CD14-positive monocyte (primary cell): ENCODE data around the gene TMEM258. TPM values are rescaled to one million over a fixed set of nuclear protein-coding genes. Genes with fewer than 3 reads are reported as not detected.
A peak's percentile ranks its signal among the peaks of the same experiment; 100 is the strongest.

Experiments
- DNase-seq, 3 donors: peaks; one replicate each; pipeline ENCODE4 v3.0.0-alpha.2; 2011 to 2022
- H2AFZ ChIP-seq: 2 replicates; pipeline ENCODE4 v1.6.0; 2012; ENCODE audit warnings: mild to moderate bottlenecking, low read depth, low read length, inconsistent platforms; ENCODE audit not compliant: insufficient read depth, poor library complexity, severe bottlenecking
- H3K27ac ChIP-seq, 2 donors: 1 replicate in 1 of 2; 2 replicates in 1 of 2; pipeline ENCODE4 v1.5.1; 2012 to 2013; ENCODE audit warnings: low read length in 2 of 2, control low read depth in 1 of 2, inconsistent platforms in 1 of 2, low read depth in 1 of 2, mild to moderate bottlenecking in 1 of 2
- H3K27me3 ChIP-seq, 2 donors: one replicate each; pipeline versions ENCODE4 v1.6.0 to v1.6.1; 2011 to 2013; ENCODE audit warnings: low read length in 2 of 2; ENCODE audit not compliant: control insufficient read depth in 2 of 2, insufficient read depth in 2 of 2
- H3K36me3 ChIP-seq, 2 donors: replicated peaks in 1 of 2; 1 replicate in 1 of 2; 2 replicates in 1 of 2; pipeline versions ENCODE4 v1.5.1 to v1.6.1; 2012 to 2013; ENCODE audit warnings: low read length in 2 of 2, control low read depth in 1 of 2, inconsistent platforms in 1 of 2, mild to moderate bottlenecking in 1 of 2; ENCODE audit not compliant: insufficient read depth in 2 of 2, control insufficient read depth in 1 of 2
- H3K4me1 ChIP-seq, 2 donors: 1 replicate in 1 of 2; 2 replicates in 1 of 2; pipeline versions ENCODE4 v1.5.1 to v1.6.1; 2012 to 2013; ENCODE audit warnings: low read length in 2 of 2, control low read depth in 1 of 2, inconsistent platforms in 1 of 2, mild to moderate bottlenecking in 1 of 2, moderate library complexity in 1 of 2; ENCODE audit not compliant: insufficient read depth in 2 of 2, control insufficient read depth in 1 of 2
- H3K4me2 ChIP-seq: replicated peaks from 2 replicates; pipeline ENCODE3; 2012; ENCODE audit warnings: low read length, moderate library complexity, mild to moderate bottlenecking; ENCODE audit not compliant: poor library complexity, severe bottlenecking; ENCODE audit errors: extremely low read depth
- H3K4me3 ChIP-seq, 3 experiments: fragments of 200-600 bp in 1 of 3; sonication (generic) in 1 of 3; replicated peaks in 1 of 3; 1 replicate in 2 of 3; 2 replicates in 1 of 3; pipeline ENCODE4 v1.5.1; 2011 to 2013; ENCODE audit warnings: low read length in 3 of 3, mild to moderate bottlenecking in 3 of 3, control low read depth in 2 of 3, low read depth in 2 of 3, inconsistent platforms in 1 of 3, moderate library complexity in 1 of 3
- H3K79me2 ChIP-seq: 2 replicates; pipeline ENCODE4 v1.6.0; 2012; ENCODE audit warnings: mild to moderate bottlenecking, control low read depth, inconsistent platforms, low read length, moderate library complexity; ENCODE audit not compliant: insufficient read depth
- H3K9ac ChIP-seq: 2 replicates; pipeline ENCODE4 v1.6.0; 2017; ENCODE audit warnings: low read length, mild to moderate bottlenecking; ENCODE audit not compliant: insufficient read depth, poor library complexity, severe bottlenecking
- H3K9me3 ChIP-seq, 2 donors: replicated peaks in 1 of 2; 1 replicate in 1 of 2; 2 replicates in 1 of 2; pipeline versions ENCODE4 v1.5.1 to v1.6.1; 2012 to 2013; ENCODE audit warnings: low read length in 2 of 2, control low read depth in 1 of 2; ENCODE audit not compliant: control insufficient read depth in 1 of 2, insufficient read depth in 1 of 2
- H4K20me1 ChIP-seq: 2 replicates; pipeline ENCODE4 v1.6.0; 2012; ENCODE audit warnings: mild to moderate bottlenecking, low read length, control low read depth, moderate library complexity; ENCODE audit not compliant: insufficient read depth
- H3K27ac Mint-ChIP-seq, 7 donors: one replicate each; pipeline ENCODE4 v1.8.0; 2020; ENCODE audit warnings: mild to moderate bottlenecking in 7 of 7, mixed read lengths in 7 of 7, moderate library complexity in 6 of 7, inconsistent platforms in 2 of 7
- H3K27me3 Mint-ChIP-seq, 3 donors: one replicate each; pipeline ENCODE4 v1.8.0; 2021 to 2022; ENCODE audit warnings: low read depth in 3 of 3, mild to moderate bottlenecking in 3 of 3, mixed read lengths in 3 of 3, moderate library complexity in 3 of 3, inconsistent platforms in 1 of 3
- H3K36me3 Mint-ChIP-seq, 2 donors: one replicate each; pipeline ENCODE4 v1.8.0; 2020; ENCODE audit warnings: mixed read lengths in 2 of 2, inconsistent platforms in 1 of 2, mild to moderate bottlenecking in 1 of 2
- H3K4me1 Mint-ChIP-seq: one replicate; pipeline ENCODE4 v1.8.0; 2020; ENCODE audit warnings: mild to moderate bottlenecking, mixed read lengths
- H3K4me3 Mint-ChIP-seq, 2 donors: one replicate each; pipeline ENCODE4 v1.8.0; 2020; ENCODE audit warnings: mild to moderate bottlenecking in 2 of 2, mixed read lengths in 2 of 2, moderate library complexity in 1 of 2
- H3K9me3 Mint-ChIP-seq, 7 donors: one replicate each; pipeline ENCODE4 v1.8.0; 2020 to 2022; ENCODE audit warnings: mixed read lengths in 7 of 7, mild to moderate bottlenecking in 6 of 7, moderate library complexity in 6 of 7, inconsistent platforms in 2 of 7
- WGBS: methylation state at CpG from one replicate; pipeline ENCODE4 v1.1.5; 2013; ENCODE audit warnings: missing lambda C conversion rate; ENCODE audit not compliant: insufficient coverage; 5-methylcytosine and 5-hydroxymethylcytosine counted together
- intact Hi-C, 2 donors: fragments of 100-400 bp; cut with micrococcal nuclease; formaldehyde crosslinking; loops; one replicate each; pipeline versions ENCODE4 v1.15.0 to v1.15.1; 2023
- polyA plus RNA-seq, 3 donors: library from polyadenylated mRNA; depleted of rRNA in 1 of 3; unstranded in 2 of 3; stranded (reverse) in 1 of 3; fragments of 300-500 nt in 2 of 3; fragments of >200 nt in 1 of 3; fragmentation: Illumina TruSeq in 2 of 3; gene quantifications; 1 replicate in 2 of 3; 2 replicates in 1 of 3; pipeline ENCODE4 v1.2.3, GENCODE V29; 2012 to 2021
- TF ChIP-seq, protein P1 (sequence below): fragments of 200-600 bp; IDR thresholded peaks from one replicate; pipeline ENCODE4 v1.8.0; 2022; ENCODE audit warnings: antibody characterized with exemption, mild to moderate bottlenecking

Gene TMEM258
- polyA plus RNA-seq, 3 donors: 199 to 224 (median 220) TPM

DNA sequence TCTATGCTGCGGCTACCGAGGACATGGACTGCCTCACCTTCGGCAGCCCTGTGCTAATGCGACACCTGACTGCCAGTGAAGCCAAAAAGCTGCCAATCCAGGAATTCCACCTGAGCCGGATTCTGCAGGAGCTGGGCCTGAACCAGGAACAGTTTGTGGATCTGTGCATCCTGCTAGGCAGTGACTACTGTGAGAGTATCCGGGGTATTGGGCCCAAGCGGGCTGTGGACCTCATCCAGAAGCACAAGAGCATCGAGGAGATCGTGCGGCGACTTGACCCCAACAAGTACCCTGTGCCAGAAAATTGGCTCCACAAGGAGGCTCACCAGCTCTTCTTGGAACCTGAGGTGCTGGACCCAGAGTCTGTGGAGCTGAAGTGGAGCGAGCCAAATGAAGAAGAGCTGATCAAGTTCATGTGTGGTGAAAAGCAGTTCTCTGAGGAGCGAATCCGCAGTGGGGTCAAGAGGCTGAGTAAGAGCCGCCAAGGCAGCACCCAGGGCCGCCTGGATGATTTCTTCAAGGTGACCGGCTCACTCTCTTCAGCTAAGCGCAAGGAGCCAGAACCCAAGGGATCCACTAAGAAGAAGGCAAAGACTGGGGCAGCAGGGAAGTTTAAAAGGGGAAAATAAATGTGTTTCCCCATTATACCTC, 3.6 kb upstream of the TMEM258 start:
- intact Hi-C loops: loop anchor here (2.0 to 5.0 kb wide), 5 partner anchors 36 to 311 kb away; partner anchors contain the start of gene FADS3 (in 1 of the 2)
- H3K9me3 ChIP-seq: no peaks in the 10 kb centered on the region
- no peak for DNase-seq
- peaks cover 10 to 23% of the 10 kb centered on the region in 2 donors for H3K36me3 Mint-ChIP-seq
- no peaks in the 10 kb centered on the region for H3K9me3 Mint-ChIP-seq
- TF ChIP-seq, protein P1, sequence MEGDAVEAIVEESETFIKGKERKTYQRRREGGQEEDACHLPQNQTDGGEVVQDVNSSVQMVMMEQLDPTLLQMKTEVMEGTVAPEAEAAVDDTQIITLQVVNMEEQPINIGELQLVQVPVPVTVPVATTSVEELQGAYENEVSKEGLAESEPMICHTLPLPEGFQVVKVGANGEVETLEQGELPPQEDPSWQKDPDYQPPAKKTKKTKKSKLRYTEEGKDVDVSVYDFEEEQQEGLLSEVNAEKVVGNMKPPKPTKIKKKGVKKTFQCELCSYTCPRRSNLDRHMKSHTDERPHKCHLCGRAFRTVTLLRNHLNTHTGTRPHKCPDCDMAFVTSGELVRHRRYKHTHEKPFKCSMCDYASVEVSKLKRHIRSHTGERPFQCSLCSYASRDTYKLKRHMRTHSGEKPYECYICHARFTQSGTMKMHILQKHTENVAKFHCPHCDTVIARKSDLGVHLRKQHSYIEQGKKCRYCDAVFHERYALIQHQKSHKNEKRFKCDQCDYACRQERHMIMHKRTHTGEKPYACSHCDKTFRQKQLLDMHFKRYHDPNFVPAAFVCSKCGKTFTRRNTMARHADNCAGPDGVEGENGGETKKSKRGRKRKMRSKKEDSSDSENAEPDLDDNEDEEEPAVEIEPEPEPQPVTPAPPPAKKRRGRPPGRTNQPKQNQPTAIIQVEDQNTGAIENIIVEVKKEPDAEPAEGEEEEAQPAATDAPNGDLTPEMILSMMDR: no peak
- H3K4me3 Mint-ChIP-seq: no peak overlapping the region
- peaks cover 28% of the 10 kb centered on the region for H3K4me1 Mint-ChIP-seq
- H3K79me2 ChIP-seq: peaks cover 84% of the 10 kb centered on the region
- no peaks in the 10 kb centered on the region for H3K27me3 ChIP-seq
- H3K27ac ChIP-seq: peak overlapping the region in 1 of 2 donors; percentile 16
- no peak overlapping the region for H3K4me3 ChIP-seq
- H3K27ac Mint-ChIP-seq: peak overlapping the region in 4 of 7 donors; percentile 36 to 81 (median 49)
- H3K4me1 ChIP-seq: peaks cover 21 to 33% of the 10 kb centered on the region in 2 donors
- no peak overlapping the region for H3K4me2 ChIP-seq
- no peak overlapping the region for H2AFZ ChIP-seq
- H4K20me1 ChIP-seq: no peaks in the 10 kb centered on the region
- 97% methylated on average over 15 of the region's 18 CpGs for WGBS
- H3K27me3 Mint-ChIP-seq: no peaks in the 10 kb centered on the region
- H3K36me3 ChIP-seq: peaks cover 10 to 29% of the 10 kb centered on the region in 2 donors
- H3K9ac ChIP-seq: no peak overlapping the region

DNA sequence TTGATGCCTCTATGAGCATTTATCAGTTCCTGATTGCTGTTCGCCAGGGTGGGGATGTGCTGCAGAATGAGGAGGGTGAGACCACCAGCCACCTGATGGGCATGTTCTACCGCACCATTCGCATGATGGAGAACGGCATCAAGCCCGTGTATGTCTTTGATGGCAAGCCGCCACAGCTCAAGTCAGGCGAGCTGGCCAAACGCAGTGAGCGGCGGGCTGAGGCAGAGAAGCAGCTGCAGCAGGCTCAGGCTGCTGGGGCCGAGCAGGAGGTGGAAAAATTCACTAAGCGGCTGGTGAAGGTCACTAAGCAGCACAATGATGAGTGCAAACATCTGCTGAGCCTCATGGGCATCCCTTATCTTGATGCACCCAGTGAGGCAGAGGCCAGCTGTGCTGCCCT, 3.1 kb upstream of the TMEM258 start:
- no peak overlapping the region for H3K4me2 ChIP-seq
- Mint-ChIP-seq H3K27me3 (no peaks in the 10 kb centered on the region), H3K4me3 (no peak overlapping the region), H3K36me3 (peaks cover 8 to 20% of the 10 kb centered on the region in 2 donors), H3K27ac (no peak overlapping the region), H3K9me3 (no peaks in the 10 kb centered on the region), H3K4me1 (peaks cover 28% of the 10 kb centered on the region)
- peaks cover 6 to 26% of the 10 kb centered on the region in 2 donors for H3K36me3 ChIP-seq
- no peak overlapping the region for H3K4me3 ChIP-seq
- WGBS: 95% methylated on average over 11 of the region's 12 CpGs
- peaks cover 87% of the 10 kb centered on the region for H3K79me2 ChIP-seq
- H3K9ac ChIP-seq: no peak overlapping the region
- DNase-seq: no peak
- H3K27ac ChIP-seq: peak overlapping the region in 1 of 2 donors; percentile 16
- no peaks in the 10 kb centered on the region for H4K20me1 ChIP-seq
- H3K9me3 ChIP-seq: no peaks in the 10 kb centered on the region
- intact Hi-C loops: loop anchor here (5.0 kb wide), 4 partner anchors 37 to 312 kb away; partner anchors contain the start of gene FADS3 (in 1 of the 2)
- H3K27me3 ChIP-seq: no peaks in the 10 kb centered on the region
- TF ChIP-seq, protein P1: no peak
- peaks cover 21 to 33% of the 10 kb centered on the region in 2 donors for H3K4me1 ChIP-seq
- no peak overlapping the region for H2AFZ ChIP-seq
